Measurements from ENCODE around the gene GIN1.
A peak's percentile ranks its signal among the peaks of the same experiment; 100 is the strongest.
"Not testable (repeated sequence)": the region's sequence is repeated elsewhere in the genome, so short reads cannot be mapped to it uniquely, and the experiment has no call there.

Gene GIN1

GRCh38 chr5:103111468-103111867 lies 8.5 kb downstream of the GIN1 start:
- no peak for DNase-seq (ENCODE audit: low read depth, low spot score)

GRCh38 chr5:103110403-103110802 lies 9.5 kb downstream of the GIN1 start:
- DNase-seq (ENCODE audit: low read depth, low spot score), result no peak

- DNase-seq (ENCODE audit: low read depth, low spot score), result no peak
Measured at GRCh38 chr5:103109277-103109676, 10.7 kb downstream of the GIN1 start.

GRCh38 chr5:103108086-103108485 lies 11.9 kb downstream of the GIN1 start:
- DNase-seq (ENCODE audit: low read depth, low spot score), result no peak

- DNase-seq (ENCODE audit: low read depth, low spot score), result no peak
Measured at GRCh38 chr5:103102234-103102633, 17.7 kb downstream of the GIN1 start.

GRCh38 chr5:103101079-103101750 lies 18.7 kb downstream of the GIN1 start:
- no peak for DNase-seq (ENCODE audit: low read depth, low spot score)

GRCh38 chr5:103098993-103099392 lies 20.9 kb downstream of the GIN1 start:
- DNase-seq (ENCODE audit: low read depth, low spot score), result no peak

- no peak for DNase-seq (ENCODE audit: low read depth, low spot score)
Measured at GRCh38 chr5:103094737-103095136, 25.2 kb downstream of the GIN1 start.

- DNase-seq (ENCODE audit: low read depth, low spot score), result no peak
Measured at GRCh38 chr5:103093727-103094126, 26.2 kb downstream of the GIN1 start.

GRCh38 chr5:103092676-103093075 lies 27.3 kb downstream of the GIN1 start:
- DNase-seq (ENCODE audit: low read depth, low spot score), result no peak

- DNase-seq (ENCODE audit: low read depth, low spot score), result no peak
Measured at GRCh38 chr5:103090791-103091190, 29.1 kb downstream of the GIN1 start.

- no peak for DNase-seq (ENCODE audit: low read depth, low spot score)
Measured at GRCh38 chr5:103089272-103089671, 30.7 kb downstream of the GIN1 start.

- no peak for DNase-seq (ENCODE audit: low read depth, low spot score)
Measured at GRCh38 chr5:103086547-103086946, 33.4 kb downstream of the GIN1 start.

- DNase-seq (ENCODE audit: low read depth, low spot score), result no peak
Measured at GRCh38 chr5:103079796-103080195, 40.1 kb downstream of the GIN1 start.

- no peak for DNase-seq (ENCODE audit: low read depth, low spot score)
Measured at GRCh38 chr5:103075442-103075841, 44.5 kb downstream of the GIN1 start.

GRCh38 chr5:103073500-103073899 lies 46.4 kb downstream of the GIN1 start:
- not testable (repeated sequence) for DNase-seq (ENCODE audit: low read depth, low spot score)

- DNase-seq (ENCODE audit: low read depth, low spot score), result no peak
Measured at GRCh38 chr5:103066326-103066725, 53.6 kb downstream of the GIN1 start.

- DNase-seq (ENCODE audit: low read depth, low spot score), result no peak
Measured at GRCh38 chr5:103060424-103060954, 59.4 kb downstream of the GIN1 start.

GRCh38 chr5:103059525-103059924 lies 60.4 kb downstream of the GIN1 start:
- DNase-seq (ENCODE audit: low read depth, low spot score), result no peak

- peak; percentile 24 for DNase-seq (ENCODE audit: low read depth, low spot score)
Measured at GRCh38 chr5:103057208-103058130, 62.5 kb downstream of the GIN1 start.

- DNase-seq (ENCODE audit: low read depth, low spot score), result not testable (repeated sequence)
Measured at GRCh38 chr5:103046706-103047105, 73.2 kb downstream of the GIN1 start.

- peak; percentile 60 for DNase-seq (ENCODE audit: low read depth, low spot score)
Measured at GRCh38 chr5:103041071-103041676, 78.8 kb downstream of the GIN1 start.

Measured in astrocyte of the hippocampus (primary cell).